GM12891 (cell line): ENCODE results near the gene IZUMO4.

Source experiments
- POLR2A ChIP-seq: IDR thresholded peaks from 2 replicates; pipeline ENCODE4 v1.6.1; 2011; ENCODE audit warnings: low read depth, low read length, control low read depth
- POLR2AphosphoS5 ChIP-seq: IDR thresholded peaks from 2 replicates; pipeline ENCODE4 v1.6.1; 2011; ENCODE audit warnings: low read depth, low read length, control low read depth
- POU2F2 ChIP-seq: IDR thresholded peaks from 2 replicates; pipeline ENCODE4 v1.6.1; 2011; ENCODE audit warnings: low read depth, mild to moderate bottlenecking, control low read depth, low read length, moderate library complexity

GRCh38 chr19:2062389-2062729, 34.4 kb upstream of the IZUMO4 start:
- no peak for TF ChIP-seq POLR2A
- no peak for TF ChIP-seq POU2F2
- TF ChIP-seq POLR2AphosphoS5: no peak
